LNCAP (cell line): Measurements from ENCODE around the gene LRRC47.

Experiments used
- CTCF ChIP-seq: fragments of 450-650 bp; IDR thresholded peaks from 2 replicates; pipeline ENCODE4 v1.5.1; 2017; ENCODE audit warnings: mild to moderate bottlenecking

Gene LRRC47

DNA sequence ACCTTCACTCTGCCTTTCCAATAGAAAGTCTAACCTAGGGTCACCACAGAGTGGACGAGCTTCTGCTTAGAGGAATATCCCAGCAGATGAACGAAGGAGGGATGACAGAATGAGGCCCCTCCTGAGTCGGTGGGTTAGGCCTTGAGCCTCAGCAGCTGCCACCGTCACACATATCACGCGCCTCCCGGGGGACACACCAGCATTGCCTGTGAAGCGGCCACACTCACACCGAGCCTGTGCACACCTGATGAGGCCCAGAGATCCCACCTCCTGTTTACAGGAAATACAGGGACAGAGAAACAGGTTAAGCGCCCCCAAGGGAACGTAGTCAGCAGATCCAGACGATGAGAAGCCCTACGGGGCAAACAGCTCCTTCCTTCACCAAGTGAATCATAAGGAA, 25.1 kb upstream of the LRRC47 start:
- TF ChIP-seq CTCF = no peak

DNA sequence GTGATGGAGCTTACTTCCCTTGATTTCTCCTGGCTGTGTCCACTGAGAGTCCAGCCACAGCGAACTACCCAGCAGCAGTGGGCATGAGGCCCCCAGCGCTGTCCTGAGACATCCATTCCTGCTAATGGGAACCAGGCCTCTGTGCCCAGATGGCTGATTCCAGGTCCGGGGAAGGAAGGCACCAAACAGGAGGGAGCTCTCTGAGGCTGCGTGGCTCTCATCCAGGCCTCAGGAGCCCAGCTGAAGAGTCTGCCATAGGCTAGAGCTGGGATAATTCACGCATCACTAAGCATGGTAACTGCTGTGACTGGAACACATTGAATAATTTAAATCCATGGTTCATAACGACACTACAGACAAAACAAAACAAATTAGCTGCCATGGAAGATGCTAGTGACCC, 24.7 kb upstream of the LRRC47 start:
- TF ChIP-seq CTCF = no peak

GRCh38 chr1:3820316-3820715, 24.0 kb upstream of the LRRC47 start:
- TF ChIP-seq CTCF = no peak

GRCh38 chr1:3819771-3820200, 23.5 kb upstream of the LRRC47 start:
- no peak for TF ChIP-seq CTCF

- TF ChIP-seq CTCF = no peak
Observed at GRCh38 chr1:3817821-3818597, 21.7 kb upstream of the LRRC47 start.

GRCh38 chr1:3817138-3817740, 20.9 kb upstream of the LRRC47 start:
- no peak for TF ChIP-seq CTCF

GRCh38 chr1:3816331-3817137, 20.2 kb upstream of the LRRC47 start:
- no peak for TF ChIP-seq CTCF
